ENCODE results near the gene FYN. TPM values are rescaled to one million over a fixed set of nuclear protein-coding genes. Genes with fewer than 3 reads are reported as not detected.

The FYN gene
- total and polyA plus RNA-seq, 2 of the 4 experiments (the other 2 are of a cell fraction): 30.8 to 36.4 TPM

DNA sequence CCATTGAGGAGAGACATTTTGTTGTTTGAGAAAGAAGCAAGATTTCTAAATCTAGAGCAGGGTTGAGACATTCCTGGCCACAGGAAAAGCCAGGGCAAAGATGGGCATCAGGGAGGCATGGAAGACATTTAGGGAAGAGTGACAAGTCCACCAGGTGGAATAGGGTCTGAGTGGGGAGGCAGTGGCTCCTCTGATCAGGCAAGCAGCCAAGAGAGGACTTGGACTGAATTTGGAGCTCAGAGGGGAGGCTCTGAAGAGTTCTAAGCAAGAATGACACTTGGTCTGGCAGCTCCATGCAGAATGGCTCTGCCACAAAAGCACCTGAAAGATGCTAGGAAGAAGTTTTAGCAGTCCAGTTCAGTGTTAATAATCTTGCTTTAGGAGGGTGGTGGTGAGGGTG is 120.8 kb downstream of the FYN start:
- no peak overlapping the region for H4K8ac ChIP-seq (ENCODE audit: low read depth in 2 of 2, low read length in 2 of 2)
- H2AK5ac ChIP-seq (ENCODE audit: low read depth, low read length): 0 out of 2 replicates have a peak overlapping the region, but pooled peaks have one; percentile 20
- no peak for ATAC-seq (ENCODE audit: low read depth)
- TF ChIP-seq, protein P1, sequence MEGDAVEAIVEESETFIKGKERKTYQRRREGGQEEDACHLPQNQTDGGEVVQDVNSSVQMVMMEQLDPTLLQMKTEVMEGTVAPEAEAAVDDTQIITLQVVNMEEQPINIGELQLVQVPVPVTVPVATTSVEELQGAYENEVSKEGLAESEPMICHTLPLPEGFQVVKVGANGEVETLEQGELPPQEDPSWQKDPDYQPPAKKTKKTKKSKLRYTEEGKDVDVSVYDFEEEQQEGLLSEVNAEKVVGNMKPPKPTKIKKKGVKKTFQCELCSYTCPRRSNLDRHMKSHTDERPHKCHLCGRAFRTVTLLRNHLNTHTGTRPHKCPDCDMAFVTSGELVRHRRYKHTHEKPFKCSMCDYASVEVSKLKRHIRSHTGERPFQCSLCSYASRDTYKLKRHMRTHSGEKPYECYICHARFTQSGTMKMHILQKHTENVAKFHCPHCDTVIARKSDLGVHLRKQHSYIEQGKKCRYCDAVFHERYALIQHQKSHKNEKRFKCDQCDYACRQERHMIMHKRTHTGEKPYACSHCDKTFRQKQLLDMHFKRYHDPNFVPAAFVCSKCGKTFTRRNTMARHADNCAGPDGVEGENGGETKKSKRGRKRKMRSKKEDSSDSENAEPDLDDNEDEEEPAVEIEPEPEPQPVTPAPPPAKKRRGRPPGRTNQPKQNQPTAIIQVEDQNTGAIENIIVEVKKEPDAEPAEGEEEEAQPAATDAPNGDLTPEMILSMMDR (conservative IDR thresholded peaks at IDR 0.05; ENCODE audit: low read depth, low read length): no peak
- TF ChIP-seq RAD21 (IDR thresholded peaks at IDR 0.05; ENCODE audit: low read length) (no peak), ELK1 (IDR thresholded peaks at IDR 0.05; ENCODE audit: borderline replicate concordance, low read depth, low read length) (no peak), MAFK (IDR thresholded peaks at IDR 0.05; ENCODE audit: low read depth, low read length) (no peak), MXI1 (IDR thresholded peaks at IDR 0.05; ENCODE audit: borderline replicate concordance, low read depth, low read length) (no peak), RFX5 (IDR thresholded peaks at IDR 0.05; ENCODE audit: low read depth, low read length) (no peak), RCOR1 (IDR thresholded peaks at IDR 0.05; ENCODE audit: insufficient replicate concordance, low read length) (no peak), NFE2L2 (IDR thresholded peaks at IDR 0.05; ENCODE audit: low read depth, low read length) (no peak), MAZ (IDR thresholded peaks at IDR 0.05; ENCODE audit: borderline replicate concordance, low read depth, low read length) (no peak), POLR2A (IDR thresholded peaks at IDR 0.05; ENCODE audit: low read depth, low read length) (no peak), SMC3 (IDR thresholded peaks at IDR 0.05; ENCODE audit: low read depth, low read length) (no peak), CEBPB (IDR thresholded peaks at IDR 0.05; ENCODE audit: low read depth, low read length) (no peak), BHLHE40 (IDR thresholded peaks at IDR 0.05; ENCODE audit: low read depth, low read length) (no peak), FOS (IDR thresholded peaks at IDR 0.05; ENCODE audit: low read depth, low read length) (no peak), CHD1 (IDR thresholded peaks at IDR 0.05; ENCODE audit: low read depth, low read length) (no peak)
- TF ChIP-seq, protein P2, sequence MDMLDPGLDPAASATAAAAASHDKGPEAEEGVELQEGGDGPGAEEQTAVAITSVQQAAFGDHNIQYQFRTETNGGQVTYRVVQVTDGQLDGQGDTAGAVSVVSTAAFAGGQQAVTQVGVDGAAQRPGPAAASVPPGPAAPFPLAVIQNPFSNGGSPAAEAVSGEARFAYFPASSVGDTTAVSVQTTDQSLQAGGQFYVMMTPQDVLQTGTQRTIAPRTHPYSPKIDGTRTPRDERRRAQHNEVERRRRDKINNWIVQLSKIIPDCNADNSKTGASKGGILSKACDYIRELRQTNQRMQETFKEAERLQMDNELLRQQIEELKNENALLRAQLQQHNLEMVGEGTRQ (IDR thresholded peaks at IDR 0.05; ENCODE audit: low read depth, low read length): no peak
- H3K27me3 ChIP-seq (ENCODE audit: control insufficient read depth, insufficient read depth, low read length): no peaks in the 10 kb centered on the region
- DNase-seq: no peak
- no peak overlapping the region; the same call in 1 of the 2 replicates for H3K18ac ChIP-seq (ENCODE audit: low read depth, low read length)
- H3K9me1 ChIP-seq (ENCODE audit: insufficient read depth, low read length): peaks cover 5% of the 10 kb centered on the region
- no peak overlapping the region for H4K91ac ChIP-seq (ENCODE audit: insufficient read depth, low read depth, low read length)
- H2AFZ ChIP-seq (replicated peaks; ENCODE audit: low read length, poor library complexity): no peak overlapping the region
- in situ Hi-C loops (cut with MboI; ENCODE audit: low sequenced_read_pairs) (no loop called here), dilution Hi-C loops (cut with HindIII; ENCODE audit: low sequenced_read_pairs, unreplicated experiment) (no loop called here), intact Hi-C loops (cut with micrococcal nuclease) (no loop called here)
- BruUV-seq (replicated peaks): no TSS peak
- H3K79me1 ChIP-seq (ENCODE audit: low read depth in 1 of 2, low read length in 2 of 2): peaks cover 12 to 15% of the 10 kb centered on the region in 2 experiments; a peak in 3 of 4 replicates
- no peak overlapping the region for H4K5ac ChIP-seq (ENCODE audit: low read depth, low read length)
- CTCF ChIA-PET: no interaction called here
- POLR2A ChIA-PET (ENCODE audit: unreplicated experiment): no interaction called here
- no peak overlapping the region for H2BK120ac ChIP-seq (ENCODE audit: low read depth, low read length)
- no peak overlapping the region for H3K9ac ChIP-seq (ENCODE audit: low read depth, low read length)
- H2BK20ac ChIP-seq (ENCODE audit: low read depth, low read length): no peak overlapping the region; the same call in 1 of the 2 replicates
- no peaks in the 10 kb centered on the region for H3K36me3 ChIP-seq (ENCODE audit: control insufficient read depth, insufficient read depth, low read length)
- H3K4me3 ChIP-seq (ENCODE audit: insufficient read depth, low read depth, low read length): no peak overlapping the region
- H4K20me1 ChIP-seq (ENCODE audit: insufficient read depth, low read length): no peaks in the 10 kb centered on the region
- no peak overlapping the region for H3K4ac ChIP-seq (ENCODE audit: low read depth, low read length)
- H3K4me1 ChIP-seq (ENCODE audit: control insufficient read depth, insufficient read depth, low read length): peaks cover 2% of the 10 kb centered on the region; the same call in 1 of the 2 replicates
- H2BK5ac ChIP-seq (ENCODE audit: low read depth, low read length, poor library complexity, severe bottlenecking): no peak overlapping the region
- H3K56ac ChIP-seq (ENCODE audit: extremely low read depth, insufficient read depth, low read length): no peak overlapping the region
- no peaks in the 10 kb centered on the region for H3K9me3 ChIP-seq (ENCODE audit: control insufficient read depth, insufficient read depth, low read length)
- H2BK15ac ChIP-seq (ENCODE audit: low read depth, low read length): no peak overlapping the region; the same call in 2 of the 3 replicates
- no peak overlapping the region for H3K14ac ChIP-seq (replicated peaks; ENCODE audit: low read depth, low read length)
- no peak overlapping the region for H3K23ac ChIP-seq (ENCODE audit: low read depth, low read length)
- H3K27ac ChIP-seq (ENCODE audit: insufficient read depth, low read length): no peak overlapping the region
- H3K4me2 ChIP-seq (ENCODE audit: low read depth, low read length): no peak overlapping the region
- no peak overlapping the region for H2AK9ac ChIP-seq (replicated peaks; ENCODE audit: low read depth, low read length, poor library complexity)

Data from IMR-90 (cell line).